Measurements from ENCODE around the gene BRSK2.
"Not testable (repeated sequence)": the region's sequence is repeated elsewhere in the genome, so short reads cannot be mapped to it uniquely, and the experiment has no call there.

BRSK2 gene

GRCh38 chr11:1410366-1411291 is 20.9 kb downstream of the BRSK2 start:
- DNase-seq: peak; percentile 83

DNA sequence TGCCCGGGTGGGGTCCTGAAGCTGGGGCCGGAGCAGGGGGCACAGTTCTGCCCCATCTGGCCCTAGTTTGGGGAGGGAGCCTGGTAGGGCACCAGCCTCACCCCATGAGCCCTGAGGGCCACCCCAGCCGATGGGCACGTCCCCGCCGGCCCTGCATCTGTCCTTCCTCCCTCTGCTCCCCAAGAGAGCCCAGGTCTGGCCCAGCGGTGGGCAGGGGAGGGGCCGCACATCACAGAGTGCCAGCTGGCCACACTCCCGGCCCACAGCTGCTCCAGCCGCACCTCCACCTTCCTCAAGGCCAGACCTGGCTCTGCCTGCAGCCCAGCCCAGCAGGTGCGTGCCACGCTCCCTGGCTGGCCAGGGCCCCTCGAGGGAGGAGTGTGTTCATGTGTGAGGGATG is 21.6 kb downstream of the BRSK2 start:
- no peak for DNase-seq

GRCh38 chr11:1411739-1412138 is 22.0 kb downstream of the BRSK2 start:
- not testable (repeated sequence) for DNase-seq

- DNase-seq: no peak
Observed at GRCh38 chr11:1412377-1413095, 22.8 kb downstream of the BRSK2 start.

DNA sequence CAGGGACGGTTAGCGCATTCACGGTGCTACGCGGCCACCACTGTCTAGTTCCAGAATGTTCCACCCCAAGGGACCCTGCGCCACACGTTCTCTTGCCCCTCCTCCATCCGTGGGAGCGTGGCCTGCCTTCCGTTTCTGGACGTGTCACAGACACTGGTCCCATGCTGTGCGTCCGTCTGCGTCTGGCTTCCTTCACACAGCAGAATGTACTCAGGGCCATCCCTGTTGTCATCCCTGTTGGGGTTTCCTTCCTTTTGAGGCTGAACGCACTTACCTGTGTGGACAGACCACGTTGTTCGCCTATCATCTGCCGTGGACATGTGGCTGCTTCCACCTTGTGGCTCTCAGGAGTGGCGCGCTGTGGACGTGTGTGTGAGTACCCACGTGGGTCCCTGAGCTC is 24.9 kb downstream of the BRSK2 start:
- no peak for DNase-seq

GRCh38 chr11:1415631-1416030 is 25.9 kb downstream of the BRSK2 start:
- DNase-seq: no peak

GRCh38 chr11:1418192-1418795 is 28.6 kb downstream of the BRSK2 start:
- not testable (repeated sequence) for DNase-seq

- DNase-seq: no peak
Observed at GRCh38 chr11:1419811-1420210, 30.1 kb downstream of the BRSK2 start.

GRCh38 chr11:1421291-1421690 is 31.6 kb downstream of the BRSK2 start:
- DNase-seq: no peak

- no peak for DNase-seq
Observed at GRCh38 chr11:1422481-1422880, 32.7 kb downstream of the BRSK2 start.

DNA sequence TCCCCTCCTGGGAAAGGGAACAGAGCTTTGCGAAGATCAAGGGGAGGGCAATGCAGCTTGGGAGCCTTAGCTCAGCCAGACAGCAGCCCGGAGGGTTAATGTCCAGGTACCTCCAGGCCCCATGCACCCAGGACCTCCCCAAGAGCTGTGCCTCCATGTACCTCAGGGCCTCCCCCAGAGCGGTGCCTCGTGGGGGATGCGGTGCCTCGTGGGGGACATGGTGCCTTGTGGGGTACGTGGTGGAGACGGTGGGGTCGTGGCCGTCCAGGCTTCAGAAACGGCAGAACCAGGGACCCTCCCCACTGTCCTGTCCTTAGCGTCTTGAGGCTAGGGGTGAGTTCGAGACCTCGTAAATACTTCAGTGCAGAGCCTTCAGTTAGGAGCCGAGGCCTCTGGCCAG is 33.2 kb downstream of the BRSK2 start:
- no peak for DNase-seq

- DNase-seq: not testable (repeated sequence)
Observed at GRCh38 chr11:1423406-1423805, 33.7 kb downstream of the BRSK2 start.

- DNase-seq: no peak
Observed at GRCh38 chr11:1425006-1425405, 35.3 kb downstream of the BRSK2 start.

DNA sequence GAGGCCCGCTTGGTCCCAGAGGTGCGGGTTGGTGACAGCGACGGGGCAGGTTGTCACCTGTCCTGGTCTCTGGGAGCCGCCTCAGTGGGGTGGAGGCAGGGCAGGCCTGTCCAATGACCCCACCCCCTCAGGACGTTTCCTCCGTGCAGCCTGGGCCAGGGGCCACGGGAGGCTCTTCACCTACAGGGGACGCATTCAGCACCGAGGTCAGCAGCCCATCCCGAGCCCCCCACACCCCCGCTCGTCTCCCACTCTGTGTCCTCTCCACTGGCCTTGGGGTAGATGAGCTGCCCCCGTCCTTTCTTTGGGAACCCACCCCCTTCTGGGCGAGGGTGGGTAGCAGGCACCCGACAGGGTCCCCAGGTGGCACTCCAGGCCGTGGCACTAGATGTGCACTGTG is 35.7 kb downstream of the BRSK2 start:
- DNase-seq: no peak

GRCh38 chr11:1428762-1429316 is 39.1 kb downstream of the BRSK2 start:
- DNase-seq: no peak

- no peak for DNase-seq
Observed at GRCh38 chr11:1433568-1433967, 43.8 kb downstream of the BRSK2 start.

DNA sequence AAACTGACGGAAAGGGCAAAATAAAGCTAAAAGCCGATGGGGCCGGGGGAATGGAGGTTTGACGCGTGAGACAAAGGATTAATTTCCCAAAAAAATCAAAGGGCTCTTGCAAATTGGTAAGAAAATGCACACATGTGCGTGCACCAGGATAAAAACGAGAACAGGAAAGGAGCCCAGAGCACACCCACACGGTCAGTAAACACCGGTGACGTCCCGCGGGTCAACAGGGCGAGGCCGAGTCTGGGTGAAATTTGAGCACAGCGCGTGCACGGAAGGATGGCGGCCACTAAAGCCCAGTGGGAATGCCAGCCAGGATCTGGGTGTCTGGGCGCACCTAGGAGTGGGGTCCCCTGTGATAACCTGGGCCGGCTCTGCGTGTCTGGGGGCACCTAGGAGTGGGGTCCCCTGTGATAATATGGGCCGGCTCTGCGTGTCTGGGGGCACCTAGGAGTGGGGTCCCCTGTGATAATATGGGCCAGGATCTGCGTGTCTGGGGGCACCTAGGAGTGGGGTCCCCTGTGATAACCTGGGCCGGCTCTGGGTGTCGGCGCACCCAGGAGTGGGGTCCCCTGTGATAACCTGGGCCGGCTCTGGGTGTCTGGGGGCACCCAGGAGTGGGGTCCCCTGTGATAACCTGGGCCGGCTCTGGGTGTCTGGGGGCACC is 44.4 kb downstream of the BRSK2 start:
- DNase-seq: no peak

- DNase-seq: not testable (repeated sequence)
Observed at GRCh38 chr11:1435479-1435819, 45.7 kb downstream of the BRSK2 start.

- no peak for DNase-seq
Observed at GRCh38 chr11:1435820-1436467, 46.2 kb downstream of the BRSK2 start.

- DNase-seq: no peak
Observed at GRCh38 chr11:1436468-1437039, 46.8 kb downstream of the BRSK2 start.

- DNase-seq: no peak
Observed at GRCh38 chr11:1437500-1437899, 47.8 kb downstream of the BRSK2 start.
